ENCODE data around the gene SH3PXD2A. TPM values are rescaled to one million over a fixed set of nuclear protein-coding genes. Genes with fewer than 3 reads are reported as not detected.

Gene SH3PXD2A
- total RNA-seq, 1 experiment from 2014 or later, result 4.5 TPM

- Histone ChIP-seq H4K5ac (ENCODE audit: insufficient read length, low read depth, low read length) (no peak overlapping the region), H2AK5ac (ENCODE audit: insufficient read length, low read length) (no peak overlapping the region), H3K79me2 (ENCODE audit: insufficient read depth, low read length) (no peaks in the 10 kb centered on the region), H3K27me3 (ENCODE audit: insufficient read depth, low read length) (no peaks in the 10 kb centered on the region), H3K79me1 (ENCODE audit: insufficient read depth, low read depth, low read length, poor library complexity, severe bottlenecking) (no peaks in the 10 kb centered on the region), H3K4ac (ENCODE audit: low read depth, low read length) (no peak overlapping the region), H3K14ac (ENCODE audit: insufficient read depth, low read length) (peak overlapping the region; percentile 72), H2BK20ac (ENCODE audit: low read depth, low read length, poor library complexity, severe bottlenecking) (no peak overlapping the region), H4K8ac (replicated peaks; ENCODE audit: insufficient read length, low read depth, low read length) (no peak overlapping the region), H4K91ac (ENCODE audit: insufficient read length, low read depth, low read length) (no peak overlapping the region), H2BK15ac (ENCODE audit: low read depth, low read length) (no peak overlapping the region), H3K23me2 (ENCODE audit: insufficient read length, low read depth, low read length, poor library complexity, severe bottlenecking) (no peaks in the 10 kb centered on the region), H2BK5ac (ENCODE audit: insufficient read length, low read length) (no peak overlapping the region), H2AFZ (ENCODE audit: low read length) (no peak overlapping the region), H3K4me1 (ENCODE audit: insufficient read depth, low read length) (no peaks in the 10 kb centered on the region), H2BK120ac (ENCODE audit: low read depth, low read length, poor library complexity, severe bottlenecking) (no peak overlapping the region), H4K20me1 (ENCODE audit: control insufficient read depth, insufficient read depth, insufficient read length) (no peaks in the 10 kb centered on the region), H3K4me2 (ENCODE audit: insufficient read depth, insufficient read length, low read length) (no peak overlapping the region), H2BK12ac (ENCODE audit: insufficient read length, low read depth, low read length) (no peak overlapping the region), H3K9me3 (ENCODE audit: control insufficient read depth, low read depth, low read length) (no peaks in the 10 kb centered on the region), H3K23ac (ENCODE audit: insufficient read length, low read depth, low read length) (no peak overlapping the region), H3K56ac (ENCODE audit: insufficient read length, low read depth, low read length) (no peak overlapping the region), H3K27ac (ENCODE audit: insufficient read length, low read depth, low read length) (no peak overlapping the region), H3T11ph (ENCODE audit: low read length) (no peak overlapping the region), H3K9ac (ENCODE audit: extremely low read depth, insufficient read length, low read length) (no peak overlapping the region), H3K18ac (ENCODE audit: insufficient read length, low read depth, low read length) (peak overlapping the region; percentile 72)
- Mint-ChIP-seq H3K27ac (peak overlapping the region in 1 of 3 experiments; percentile 44; a peak in 2 of 7 replicates), H3K9me3 (peaks cover 0 to 3% of the 10 kb centered on the region in 2 experiments; a peak in 2 of 5 replicates), H3K4me1 (peaks cover 14 to 25% of the 10 kb centered on the region in 2 experiments), H3K27me3 (ENCODE audit: low read depth) (peaks cover 2% of the 10 kb centered on the region; the same call in 1 of the 2 replicates), H3K36me3 (ENCODE audit: insufficient read depth in 1 of 3, low read depth in 3 of 3) (peaks cover 12 to 20% (median 17%) of the 10 kb centered on the region in 3 experiments; a peak in 6 of 7 replicates), H3K4me3 (peak overlapping the region in 1 of 2 experiments; percentile 46; a peak in 1 of 5 replicates)
- no peak for TF ChIP-seq CTCF (conservative IDR thresholded peaks at IDR 0.05)
- DNase-seq, result peak; percentile 86
- WGBS (ENCODE audit: extremely low coverage, insufficient read length, low lambda C conversion rate), result no CpG with 5 or more reads among the region's 48 CpGs
Measured at GRCh38 chr10:103661198-103661950, 194.0 kb downstream of the SH3PXD2A start.

All from H9 (cell line).